Activated CD4-positive, alpha-beta T cell treated with anti-CD3 and anti-CD28 coated beads, Interleukin-2, amount 50 U/mL, for 24 hours (primary cell): ENCODE measurements around the gene CACNB1.

Experiments used
- DNase-seq, 2 donors: peaks; one replicate each; pipeline ENCODE4 v3.0.0-alpha.2; 2020; ENCODE audit warnings: low read depth in 1 of 2, low spot score in 1 of 2

The CACNB1 gene

DNA sequence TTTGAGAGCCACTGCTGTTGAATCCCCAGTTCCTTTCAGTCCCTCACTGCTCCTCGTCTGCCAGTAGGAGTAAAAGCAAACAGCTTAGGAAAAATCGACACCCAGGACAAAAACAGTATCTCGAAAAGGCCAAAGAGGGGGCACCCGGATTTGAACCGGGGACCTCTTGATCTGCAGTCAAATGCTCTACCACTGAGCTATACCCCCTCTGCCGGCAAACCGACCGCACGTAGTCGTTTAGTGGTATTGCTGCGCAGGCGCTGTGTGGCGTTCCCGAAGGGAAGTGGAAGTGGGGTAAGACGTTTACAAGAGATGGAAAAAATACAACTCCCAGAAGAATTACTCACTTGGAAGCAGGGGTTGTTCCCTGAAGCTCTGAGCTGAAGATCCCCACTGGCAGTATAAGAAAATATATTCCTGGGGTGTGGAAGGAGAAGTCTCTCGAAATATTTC lies 43.8 kb downstream of the CACNB1 start:
- peak; percentile 94 to 99 for DNase-seq

DNA sequence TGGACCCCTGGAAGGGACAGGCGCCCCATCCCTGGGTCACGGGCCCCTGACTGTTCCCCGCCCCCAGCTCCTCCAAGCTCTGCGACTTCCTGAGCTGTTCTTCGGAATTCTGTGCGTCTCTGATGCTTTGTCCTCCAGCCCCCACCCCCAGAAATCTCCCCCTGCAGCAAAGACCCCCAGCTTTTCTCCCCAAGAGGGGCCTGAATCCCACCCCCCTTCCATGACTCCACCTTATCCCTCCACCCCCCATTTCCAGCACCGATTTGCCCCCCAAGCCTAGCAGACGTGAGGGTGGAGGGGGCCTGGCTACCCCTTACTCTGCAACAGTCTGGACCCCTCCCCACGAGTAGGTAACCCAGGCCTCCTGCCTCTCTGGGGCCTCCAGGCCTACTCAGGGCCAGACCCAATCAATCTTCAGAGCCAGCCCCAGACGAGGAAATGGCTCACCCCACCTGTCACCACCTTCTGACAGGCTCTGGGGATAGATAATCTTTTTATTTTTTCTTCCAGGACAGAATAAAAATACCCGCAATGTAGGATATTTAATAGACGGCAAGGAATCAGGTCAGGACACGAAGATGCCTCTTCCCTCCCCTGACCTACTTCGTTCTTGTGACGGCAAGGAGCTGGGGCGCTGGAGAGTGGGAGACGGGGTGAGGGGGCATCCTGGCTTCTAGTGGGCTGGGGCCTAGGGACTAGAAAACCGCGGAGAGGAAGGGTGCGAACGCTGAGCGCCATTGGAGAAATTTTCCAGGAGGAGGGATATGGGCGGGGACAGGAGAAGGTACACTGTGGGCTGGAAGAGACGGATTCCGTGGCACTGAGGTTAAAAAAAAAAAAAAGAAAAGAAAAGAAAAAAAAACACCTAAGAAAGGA lies 45.3 kb downstream of the CACNB1 start:
- no peak for DNase-seq

- DNase-seq, result no peak
Measured at GRCh38 chr17:39151150-39151942, 46.1 kb downstream of the CACNB1 start, which contains the start of gene PLXDC1. Gene PLXDC1, minus strand, starts transcription at chr17:39151637. Its CDS starts 200 bp downstream, at chr17:39151437.

DNA sequence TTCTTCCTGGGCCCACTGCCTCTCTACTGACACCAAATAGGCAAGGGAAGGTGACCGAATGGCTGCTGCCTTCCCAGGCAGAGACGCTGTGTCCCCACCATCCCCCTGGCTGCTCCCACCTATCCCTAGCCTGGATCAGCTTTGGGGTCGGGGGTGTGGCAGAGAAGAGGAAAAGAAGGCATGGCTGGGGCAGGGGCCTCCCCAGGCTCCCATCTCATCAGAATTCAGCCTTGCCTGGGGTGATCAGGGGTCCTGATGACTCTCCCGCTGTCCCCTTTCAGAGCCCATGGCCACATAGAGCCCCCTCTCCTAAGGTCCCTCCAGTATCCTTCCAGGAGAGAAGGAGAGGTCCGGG lies 46.7 kb downstream of the CACNB1 start:
- DNase-seq, result no peak

DNA sequence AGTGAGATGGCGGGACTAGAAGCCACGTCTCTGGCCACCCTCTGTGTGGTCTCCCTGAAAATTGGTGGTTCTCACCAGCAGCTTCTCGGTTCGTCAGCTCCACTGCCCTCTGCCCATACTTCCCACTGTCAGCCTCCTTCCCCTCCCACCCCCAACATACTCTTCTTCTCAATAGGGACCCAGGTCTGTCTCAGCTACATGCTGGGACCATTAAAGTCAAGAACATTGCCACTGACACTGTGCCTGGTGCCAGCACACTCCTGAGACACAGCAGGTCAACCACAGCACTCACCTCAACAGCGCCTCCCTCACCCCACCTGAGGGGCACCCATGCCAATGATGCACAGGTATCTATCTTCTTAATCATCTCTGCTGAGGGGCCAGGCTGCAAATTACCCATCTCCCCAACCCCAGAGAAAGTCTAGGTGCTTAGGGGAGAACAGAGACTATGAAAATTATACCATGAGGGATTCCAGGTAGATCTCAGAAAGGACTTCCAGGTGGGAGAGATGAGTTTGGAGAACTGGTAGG lies 47.3 kb downstream of the CACNB1 start:
- no peak for DNase-seq

DNA sequence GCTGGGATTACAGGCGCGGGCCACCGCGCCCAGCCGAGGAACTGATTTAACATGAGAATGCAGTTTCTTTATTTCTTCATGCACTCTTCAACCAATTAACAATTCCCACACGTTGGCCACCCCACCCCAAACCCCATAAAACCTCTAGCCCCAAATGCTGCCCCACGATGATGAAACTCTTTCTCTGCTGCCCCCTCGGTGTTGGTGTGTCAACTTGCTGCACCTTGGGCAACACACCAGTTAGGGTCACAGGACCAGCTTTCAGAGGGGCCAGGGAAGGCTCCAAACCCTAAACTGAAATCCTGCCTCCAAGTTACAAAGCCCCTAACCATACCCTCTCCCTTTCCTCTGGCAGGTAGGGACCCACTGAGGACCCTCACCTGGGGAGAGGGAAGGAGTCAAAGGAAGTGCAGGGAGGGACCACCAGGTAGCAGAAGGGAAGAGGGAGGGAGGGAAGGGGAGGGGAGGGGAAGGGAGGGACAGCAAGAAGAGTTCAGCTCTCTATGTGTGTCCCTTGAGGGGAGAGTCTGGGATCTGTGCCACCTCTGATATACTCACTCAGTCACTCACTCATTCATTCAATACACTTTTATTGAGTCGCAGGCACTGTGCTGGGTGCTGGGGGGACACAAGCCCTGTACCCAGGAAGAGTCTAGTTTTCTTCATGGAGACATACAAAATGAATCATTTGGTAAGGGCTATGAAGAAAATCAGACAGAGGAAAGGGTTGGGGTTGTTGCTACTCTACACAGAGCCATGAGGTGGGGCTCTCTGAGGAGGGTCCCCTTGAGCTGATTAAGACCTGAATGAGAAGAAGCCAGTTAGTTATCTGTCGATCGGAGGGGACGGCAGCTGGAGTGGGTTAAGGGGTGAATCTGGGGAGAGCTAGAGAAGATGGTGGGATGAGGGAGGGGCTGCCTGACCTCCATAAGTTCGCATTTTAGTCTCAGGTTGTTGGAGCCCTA lies 50.0 kb downstream of the CACNB1 start:
- DNase-seq, result no peak

GRCh38 chr17:39146273-39146672 lies 51.2 kb downstream of the CACNB1 start:
- no peak for DNase-seq

DNA sequence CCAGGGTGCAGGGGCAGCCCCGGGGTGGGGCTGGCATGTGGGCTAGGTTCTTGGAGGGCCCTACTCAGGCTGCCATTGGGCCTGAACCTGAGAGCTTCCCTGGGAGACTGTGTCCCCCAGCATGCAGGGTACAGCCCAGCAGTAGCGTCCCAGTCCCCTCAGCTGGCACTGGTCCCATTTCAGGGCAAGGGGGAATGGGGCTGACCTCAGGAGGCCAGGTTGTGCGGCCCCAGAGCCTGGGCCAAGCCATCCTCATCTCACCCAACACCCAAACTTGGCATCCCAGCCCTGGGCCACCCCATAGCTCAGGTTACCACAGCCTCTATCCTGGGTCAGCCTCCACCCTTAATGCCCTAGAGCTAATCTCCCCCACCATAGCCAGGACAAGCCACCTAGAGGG lies 52.3 kb downstream of the CACNB1 start:
- DNase-seq, result no peak

DNA sequence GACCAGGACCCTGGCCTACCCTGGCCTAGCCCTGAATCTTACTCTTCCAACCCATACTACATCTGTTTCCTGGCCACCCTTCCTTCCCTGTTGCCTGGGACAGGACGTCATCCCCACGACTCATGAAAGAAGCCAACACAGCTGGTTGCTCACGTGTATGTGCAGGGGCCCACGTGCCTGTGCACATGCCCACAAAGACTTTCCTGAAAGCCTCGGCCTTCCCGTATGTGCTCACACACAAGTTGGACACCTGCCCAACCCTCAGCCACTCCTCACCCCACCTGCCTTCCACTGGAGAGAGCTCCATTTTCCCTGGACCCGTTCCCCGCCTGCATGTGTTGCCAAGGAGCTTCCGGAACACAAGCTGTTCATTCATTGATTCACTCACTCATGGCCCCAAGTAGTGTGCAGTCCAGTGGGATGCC lies 53.0 kb downstream of the CACNB1 start:
- DNase-seq, result no peak

GRCh38 chr17:39143552-39144093 lies 53.8 kb downstream of the CACNB1 start:
- no peak for DNase-seq

- no peak for DNase-seq
Measured at GRCh38 chr17:39141915-39142664, 55.4 kb downstream of the CACNB1 start.

DNA sequence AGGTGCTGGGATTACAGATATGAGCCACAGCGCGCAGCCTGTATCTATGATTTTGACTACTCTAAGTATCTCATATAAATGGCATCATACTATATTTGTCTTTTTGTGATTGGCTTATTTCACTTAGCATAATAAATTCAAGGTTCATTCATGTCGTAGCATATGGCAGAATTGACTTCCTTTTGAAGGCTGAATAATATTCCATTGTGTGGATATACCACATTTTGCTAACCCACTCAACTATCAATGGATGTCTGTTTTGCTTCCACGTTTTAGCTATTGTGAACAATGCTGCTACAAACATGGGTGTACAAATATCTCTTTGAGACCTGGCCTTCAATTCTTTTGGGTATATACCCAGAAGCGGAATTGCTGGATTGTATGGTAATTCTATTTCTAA lies 56.2 kb downstream of the CACNB1 start:
- DNase-seq, result no peak

DNA sequence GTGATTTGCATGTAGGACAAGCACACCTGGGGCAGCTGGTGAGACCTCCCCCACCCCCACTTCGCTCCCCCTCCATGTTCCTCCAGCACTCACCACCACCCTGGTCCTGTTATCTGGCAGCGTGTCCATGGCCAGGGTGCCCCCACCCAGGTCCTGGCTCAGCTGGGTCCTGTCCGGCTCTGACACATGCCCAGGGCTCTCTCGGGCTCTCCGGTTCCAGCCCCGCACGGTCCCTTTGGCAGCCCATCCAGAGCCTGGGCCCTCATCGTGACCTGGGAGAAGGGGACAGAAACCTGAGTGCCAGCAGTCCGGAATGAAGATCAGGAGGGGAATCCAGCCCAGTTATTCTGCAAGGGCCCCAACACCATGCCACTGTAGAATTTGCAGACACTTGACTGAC lies 57.9 kb downstream of the CACNB1 start:
- DNase-seq, result no peak

GRCh38 chr17:39139161-39139511 lies 58.3 kb downstream of the CACNB1 start:
- no peak for DNase-seq

DNA sequence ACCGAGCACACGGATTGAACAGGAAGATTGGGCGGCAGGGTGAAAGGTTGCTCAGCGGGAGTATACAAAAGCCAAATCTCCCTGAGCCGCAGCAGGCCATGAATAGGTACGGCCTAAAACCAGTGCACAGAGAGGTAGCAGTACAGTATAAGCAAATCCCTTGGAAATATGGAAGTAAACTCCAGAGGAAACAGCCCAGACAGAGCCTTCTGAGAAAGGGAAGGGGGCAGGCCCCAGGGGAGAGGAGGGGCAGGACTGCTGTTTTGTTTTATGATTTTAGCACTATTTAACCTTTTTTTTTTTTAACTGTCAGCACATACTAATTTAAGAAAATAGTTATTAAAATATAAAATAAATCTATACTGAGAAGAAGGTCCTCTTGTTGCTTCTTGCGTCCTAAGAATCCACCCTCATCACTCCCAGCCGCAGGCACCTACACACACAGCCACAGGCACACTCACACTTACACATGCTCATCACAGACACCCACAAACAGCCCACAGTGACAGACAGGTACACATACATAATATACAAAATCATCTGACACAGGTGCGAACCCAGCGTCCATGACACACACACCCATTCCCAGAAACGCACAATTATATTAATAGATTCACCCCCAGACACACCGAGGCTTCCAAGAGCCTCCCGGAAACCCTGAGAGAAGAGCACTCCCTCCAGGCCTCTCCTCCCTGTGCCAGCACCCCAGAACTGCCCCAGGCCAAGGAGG lies 58.9 kb downstream of the CACNB1 start:
- DNase-seq, result no peak

GRCh38 chr17:39134878-39135277 lies 62.6 kb downstream of the CACNB1 start:
- DNase-seq, result no peak

DNA sequence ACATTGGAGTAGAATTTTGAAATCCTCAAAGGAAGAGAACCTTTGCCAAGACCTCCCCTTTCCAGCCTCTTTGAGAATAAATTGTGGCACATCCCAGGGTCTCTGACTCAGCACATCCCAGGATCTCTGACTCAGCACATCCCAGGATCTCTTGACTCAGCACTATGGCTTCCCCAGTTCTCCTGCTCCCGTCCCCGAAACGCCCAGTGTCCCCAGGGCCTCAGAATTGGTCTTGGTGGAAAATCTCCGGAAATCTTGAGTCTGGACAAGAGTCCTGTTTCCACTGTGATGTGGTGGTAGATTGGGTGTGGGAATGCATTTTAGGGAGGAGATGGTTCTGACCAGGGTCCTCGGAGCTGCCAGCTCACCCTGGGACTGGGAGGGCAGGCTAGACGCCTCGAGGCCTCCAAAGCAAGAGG lies 65.3 kb downstream of the CACNB1 start:
- no peak for DNase-seq

DNA sequence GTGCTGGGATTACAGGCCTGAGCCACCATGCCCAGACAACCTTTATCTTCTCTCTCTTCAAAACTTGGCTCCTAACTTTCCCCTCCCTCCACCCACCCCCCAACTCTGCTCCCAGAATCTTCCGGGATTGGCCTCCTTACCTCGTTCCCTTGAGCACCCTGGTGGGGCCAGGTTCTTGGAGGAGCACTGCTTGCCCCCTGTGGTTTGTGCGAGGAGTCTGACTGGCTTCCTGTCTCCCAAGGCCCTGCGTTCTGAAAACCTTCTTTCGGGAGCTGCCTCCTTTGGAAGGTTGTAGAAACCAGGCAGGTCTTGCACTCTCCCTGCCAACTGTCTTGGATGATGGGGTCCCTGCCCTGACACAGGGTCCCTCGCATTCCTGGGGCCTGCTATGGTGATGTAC lies 65.9 kb downstream of the CACNB1 start:
- no peak for DNase-seq

- no peak for DNase-seq
Measured at GRCh38 chr17:39130205-39130604, 67.3 kb downstream of the CACNB1 start.
